Skeletal muscle tissue (tissue), 4 donors: ENCODE results near the gene DIO3. TPM values are rescaled to one million over a fixed set of nuclear protein-coding genes. Genes with fewer than 3 reads are reported as not detected.

Experiments
- H3K27ac ChIP-seq: one replicate; pipeline ENCODE4 v1.7.0; 2013; ENCODE audit warnings: mild to moderate bottlenecking, low read depth, low read length, inconsistent platforms
- H3K27me3 ChIP-seq, 3 donors: one replicate each; pipeline ENCODE4 v1.7.0; 2013; ENCODE audit warnings: low read length in 3 of 3; ENCODE audit not compliant: control insufficient read depth in 3 of 3, insufficient read depth in 3 of 3
- H3K36me3 ChIP-seq, 3 donors: one replicate each; pipeline ENCODE4 v1.7.0; 2013; ENCODE audit warnings: low read length in 3 of 3; ENCODE audit not compliant: control insufficient read depth in 3 of 3, insufficient read depth in 3 of 3
- H3K4me1 ChIP-seq, 3 donors: one replicate each; pipeline ENCODE4 v1.7.0; 2013; ENCODE audit warnings: low read length in 3 of 3, mild to moderate bottlenecking in 3 of 3; ENCODE audit not compliant: control insufficient read depth in 3 of 3, insufficient read depth in 3 of 3
- H3K4me3 ChIP-seq, 3 donors: one replicate each; pipeline ENCODE4 v1.7.0; 2013; ENCODE audit warnings: low read length in 3 of 3
- H3K9ac ChIP-seq, 3 donors: one replicate each; pipeline ENCODE4 v1.7.0; 2013; ENCODE audit warnings: low read length in 3 of 3, mild to moderate bottlenecking in 3 of 3, moderate library complexity in 2 of 3, low read depth in 1 of 3
- H3K9me3 ChIP-seq, 3 donors: one replicate each; pipeline ENCODE4 v1.7.0; 2013; ENCODE audit warnings: low read length in 3 of 3; ENCODE audit not compliant: control insufficient read depth in 3 of 3
- total RNA-seq: library from RNA; depleted of rRNA; stranded (reverse); fragments of >200 nt; gene quantifications from one replicate; pipeline ENCODE4 v1.2.3, GENCODE V29; 2014
- donor health status: Osteomylitis.

The DIO3 gene
- total RNA-seq, 1 donor from 2014 or later, result 1.0 TPM

GRCh38 chr14:101525640-101526527 is 35.4 kb upstream of the DIO3 start:
- Histone ChIP-seq H3K9me3 (no peaks in the 10 kb centered on the region), H3K4me1 (peaks cover 0 to 5% (median 2%) of the 10 kb centered on the region in 3 donors), H3K36me3 (no peaks in the 10 kb centered on the region), H3K27me3 (peaks cover under 1 to 17% (median 14%) of the 10 kb centered on the region in 3 donors), H3K4me3 (no peak overlapping the region), H3K27ac (no peak overlapping the region), H3K9ac (no peak overlapping the region)

GRCh38 chr14:101527987-101528386 is 33.3 kb upstream of the DIO3 start:
- no peaks in the 10 kb centered on the region for H3K9me3 ChIP-seq
- H3K27ac ChIP-seq, result no peak overlapping the region
- H3K27me3 ChIP-seq, result peaks cover 0 to 10% (median 8%) of the 10 kb centered on the region in 3 donors
- H3K4me3 ChIP-seq, result no peak overlapping the region
- no peaks in the 10 kb centered on the region for H3K4me1 ChIP-seq
- H3K36me3 ChIP-seq, result no peaks in the 10 kb centered on the region
- no peak overlapping the region for H3K9ac ChIP-seq

DNA sequence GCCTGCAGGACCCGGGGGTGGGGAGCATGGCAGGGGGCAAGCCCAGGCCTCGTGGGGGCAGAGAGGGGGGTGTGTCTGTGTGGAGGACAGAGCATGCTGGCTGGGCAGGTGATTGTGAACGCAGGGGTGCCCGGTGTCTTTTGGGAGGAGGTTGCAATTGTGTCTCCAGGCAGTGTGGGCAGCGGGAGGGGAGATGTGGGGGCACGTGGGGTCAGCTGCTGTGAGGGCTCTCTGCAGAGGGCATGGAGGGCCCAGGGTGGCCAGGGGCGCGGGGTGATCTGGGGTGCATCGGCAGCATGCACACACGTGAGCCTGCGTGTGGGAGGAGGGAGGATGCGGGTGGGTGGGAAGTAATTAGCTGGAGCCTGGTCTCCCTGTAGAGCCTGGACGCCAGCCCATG is 32.2 kb upstream of the DIO3 start:
- Histone ChIP-seq H3K36me3 (no peaks in the 10 kb centered on the region), H3K9ac (no peak overlapping the region), H3K27me3 (peaks cover 0 to 10% (median 8%) of the 10 kb centered on the region in 3 donors), H3K4me1 (no peaks in the 10 kb centered on the region), H3K27ac (no peak overlapping the region), H3K9me3 (no peaks in the 10 kb centered on the region), H3K4me3 (no peak overlapping the region)

DNA sequence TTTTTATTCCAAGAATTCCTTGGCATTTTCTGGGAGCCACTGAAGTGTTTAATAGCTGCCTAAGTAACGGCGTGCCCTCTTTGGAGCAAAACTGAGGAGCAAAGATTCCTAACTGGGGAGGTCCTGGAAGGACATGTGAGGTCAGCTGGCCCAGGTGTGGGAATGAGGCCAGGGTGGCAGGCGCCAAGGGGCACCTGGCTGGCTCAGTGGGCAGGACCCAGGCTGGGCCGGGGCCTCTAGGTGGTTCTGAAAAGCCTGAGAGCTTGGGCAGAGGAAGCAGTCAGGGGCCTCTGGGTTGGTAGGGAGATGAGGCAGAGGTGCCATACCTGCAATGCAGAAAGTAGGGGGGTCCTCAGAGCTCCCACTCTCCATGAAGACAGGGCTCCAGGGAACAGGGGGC is 27.1 kb upstream of the DIO3 start:
- H3K4me3 ChIP-seq, result no peak overlapping the region
- no peak overlapping the region for H3K27ac ChIP-seq
- H3K36me3 ChIP-seq, result no peaks in the 10 kb centered on the region
- H3K4me1 ChIP-seq, result no peaks in the 10 kb centered on the region
- no peaks in the 10 kb centered on the region for H3K9me3 ChIP-seq
- H3K9ac ChIP-seq, result no peak overlapping the region
- H3K27me3 ChIP-seq, result peaks cover 5 to 16% (median 12%) of the 10 kb centered on the region in 3 donors

DNA sequence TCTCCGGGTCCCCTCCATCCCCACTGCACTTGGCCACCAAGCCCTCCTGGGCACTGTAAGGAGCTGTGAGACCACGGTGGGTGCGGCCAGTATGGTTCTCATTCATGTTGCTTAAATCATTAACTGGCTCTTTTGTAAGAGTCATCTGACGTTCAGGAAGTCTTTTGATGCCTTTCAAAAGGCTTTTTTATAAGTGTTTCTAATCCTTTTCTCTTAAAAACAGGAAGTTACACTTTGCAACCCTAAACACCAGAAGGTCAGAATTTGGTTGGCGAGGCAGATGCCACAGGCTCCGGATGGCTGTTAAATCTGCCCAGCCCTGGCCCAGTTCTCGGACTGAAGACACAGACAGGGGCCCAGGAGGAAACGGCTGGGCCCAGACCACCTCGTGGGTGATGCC is 26.1 kb upstream of the DIO3 start:
- Histone ChIP-seq H3K9me3 (no peaks in the 10 kb centered on the region), H3K9ac (no peak overlapping the region), H3K36me3 (no peaks in the 10 kb centered on the region), H3K4me3 (no peak overlapping the region), H3K4me1 (no peaks in the 10 kb centered on the region), H3K27me3 (peaks cover 5 to 16% (median 8%) of the 10 kb centered on the region in 3 donors), H3K27ac (no peak overlapping the region)

DNA sequence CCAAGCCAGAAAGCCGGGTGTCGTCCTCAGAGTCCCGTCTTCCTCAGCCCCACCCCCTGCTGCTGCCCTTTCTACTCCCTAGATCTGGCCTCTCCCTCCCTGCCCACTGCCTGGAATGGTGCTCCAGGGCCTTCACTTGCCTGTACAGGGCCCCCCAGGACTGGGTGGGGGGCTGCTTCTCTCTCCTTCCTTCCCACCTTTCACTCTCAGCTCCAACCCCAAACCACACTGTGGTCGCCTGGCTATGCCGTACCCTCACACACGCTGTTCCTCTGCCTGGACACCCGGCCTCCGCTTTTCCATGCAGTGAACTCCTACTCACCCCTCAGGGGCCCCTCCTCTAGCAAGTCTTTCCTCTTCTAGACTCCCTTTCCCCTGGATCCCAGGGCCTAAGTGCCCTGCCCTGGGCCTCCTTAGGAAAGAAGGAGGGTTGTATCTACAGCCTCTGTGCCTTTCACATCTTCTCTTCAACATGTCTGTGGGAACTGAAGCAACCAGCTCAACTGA is 25.5 kb upstream of the DIO3 start:
- H3K9ac ChIP-seq, result no peak overlapping the region
- H3K36me3 ChIP-seq, result no peaks in the 10 kb centered on the region
- peaks cover 5 to 15% (median 7%) of the 10 kb centered on the region in 3 donors for H3K27me3 ChIP-seq
- no peak overlapping the region for H3K4me3 ChIP-seq
- no peak overlapping the region for H3K27ac ChIP-seq
- no peaks in the 10 kb centered on the region for H3K9me3 ChIP-seq
- no peaks in the 10 kb centered on the region for H3K4me1 ChIP-seq

GRCh38 chr14:101537286-101537685 is 24.0 kb upstream of the DIO3 start:
- H3K4me3 ChIP-seq, result no peak overlapping the region
- H3K4me1 ChIP-seq, result no peaks in the 10 kb centered on the region
- H3K27me3 ChIP-seq, result peaks cover 4 to 13% (median 5%) of the 10 kb centered on the region in 3 donors
- no peaks in the 10 kb centered on the region for H3K9me3 ChIP-seq
- H3K9ac ChIP-seq, result no peak overlapping the region
- no peaks in the 10 kb centered on the region for H3K36me3 ChIP-seq
- H3K27ac ChIP-seq, result no peak overlapping the region

DNA sequence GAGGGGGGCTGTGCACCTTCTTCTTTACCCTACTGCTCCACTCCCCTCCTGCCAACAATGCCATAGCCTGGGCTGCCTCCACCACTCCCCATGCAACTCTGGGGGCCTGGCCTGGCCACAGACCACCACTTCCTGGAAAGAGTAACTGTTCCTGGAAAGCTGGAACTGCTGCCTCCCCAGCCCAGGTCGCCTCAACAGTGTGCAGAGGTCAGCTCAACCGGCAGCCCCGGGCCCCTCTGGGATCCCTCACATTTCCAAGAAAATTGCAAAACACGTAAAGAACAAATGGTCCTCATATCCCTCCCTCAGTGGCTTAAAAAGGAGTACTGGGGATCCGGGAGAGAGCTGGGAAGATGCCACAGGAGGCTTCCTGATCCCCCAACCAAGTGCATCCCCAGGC is 22.4 kb upstream of the DIO3 start:
- H3K27me3 ChIP-seq, result peaks cover 4 to 13% (median 5%) of the 10 kb centered on the region in 3 donors
- no peaks in the 10 kb centered on the region for H3K36me3 ChIP-seq
- H3K9me3 ChIP-seq, result no peaks in the 10 kb centered on the region
- H3K4me3 ChIP-seq, result no peak overlapping the region
- H3K27ac ChIP-seq, result no peak overlapping the region
- no peak overlapping the region for H3K9ac ChIP-seq
- no peaks in the 10 kb centered on the region for H3K4me1 ChIP-seq

DNA sequence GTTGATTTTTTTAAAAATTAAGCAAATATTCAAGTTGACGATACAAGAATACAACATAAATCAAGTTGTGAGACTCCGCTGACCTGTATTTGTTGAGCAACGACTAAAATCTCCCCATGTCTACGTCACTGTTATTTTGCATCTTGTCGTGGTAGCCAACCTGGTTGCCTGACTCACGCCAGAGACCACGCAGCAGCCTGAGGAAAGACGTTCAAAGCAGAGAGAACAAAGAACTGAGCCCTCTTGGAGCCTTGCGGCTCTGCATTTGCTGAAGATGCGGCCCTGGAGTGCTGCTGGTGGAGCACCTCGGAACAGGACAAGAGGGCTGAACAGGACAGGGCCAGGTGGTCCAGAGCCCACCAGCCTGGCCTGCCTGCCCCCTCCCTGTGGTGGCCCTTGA is 21.4 kb upstream of the DIO3 start:
- no peak overlapping the region for H3K9ac ChIP-seq

More for the DNA sequence above, 21.4 kb upstream of the DIO3 start:
- Histone ChIP-seq H3K36me3 (no peaks in the 10 kb centered on the region), H3K9me3 (no peaks in the 10 kb centered on the region), H3K4me1 (no peaks in the 10 kb centered on the region), H3K27ac (no peak overlapping the region), H3K4me3 (no peak overlapping the region), H3K27me3 (peaks cover 4 to 13% (median 5%) of the 10 kb centered on the region in 3 donors)
